Measurements from ENCODE around the gene FOXI3.

DNA sequence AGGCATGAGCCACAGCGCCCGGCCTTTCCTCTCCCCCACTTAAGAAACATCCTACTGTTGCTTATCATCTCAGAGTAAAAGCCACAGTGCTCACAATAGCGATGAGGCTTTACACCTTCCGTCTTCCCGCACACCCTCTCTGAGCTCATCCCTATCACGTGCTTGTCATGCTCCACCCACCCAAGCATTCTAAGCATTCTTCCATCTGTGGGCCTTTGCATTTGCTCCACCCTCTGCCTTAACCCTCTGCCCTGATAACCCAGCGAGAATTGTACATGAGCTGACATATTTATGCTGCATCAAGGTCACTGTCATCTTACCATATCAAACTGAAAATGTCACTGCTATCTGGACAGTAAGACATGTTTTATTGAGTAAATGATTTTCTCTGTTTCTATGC lies 22.6 kb downstream of the FOXI3 start:
- TF ChIP-seq, protein P1, sequence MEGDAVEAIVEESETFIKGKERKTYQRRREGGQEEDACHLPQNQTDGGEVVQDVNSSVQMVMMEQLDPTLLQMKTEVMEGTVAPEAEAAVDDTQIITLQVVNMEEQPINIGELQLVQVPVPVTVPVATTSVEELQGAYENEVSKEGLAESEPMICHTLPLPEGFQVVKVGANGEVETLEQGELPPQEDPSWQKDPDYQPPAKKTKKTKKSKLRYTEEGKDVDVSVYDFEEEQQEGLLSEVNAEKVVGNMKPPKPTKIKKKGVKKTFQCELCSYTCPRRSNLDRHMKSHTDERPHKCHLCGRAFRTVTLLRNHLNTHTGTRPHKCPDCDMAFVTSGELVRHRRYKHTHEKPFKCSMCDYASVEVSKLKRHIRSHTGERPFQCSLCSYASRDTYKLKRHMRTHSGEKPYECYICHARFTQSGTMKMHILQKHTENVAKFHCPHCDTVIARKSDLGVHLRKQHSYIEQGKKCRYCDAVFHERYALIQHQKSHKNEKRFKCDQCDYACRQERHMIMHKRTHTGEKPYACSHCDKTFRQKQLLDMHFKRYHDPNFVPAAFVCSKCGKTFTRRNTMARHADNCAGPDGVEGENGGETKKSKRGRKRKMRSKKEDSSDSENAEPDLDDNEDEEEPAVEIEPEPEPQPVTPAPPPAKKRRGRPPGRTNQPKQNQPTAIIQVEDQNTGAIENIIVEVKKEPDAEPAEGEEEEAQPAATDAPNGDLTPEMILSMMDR (IDR thresholded peaks at IDR 0.05), result no peak
- TF ChIP-seq EP300 (IDR thresholded peaks at IDR 0.05) (no peak), POLR2A (IDR thresholded peaks at IDR 0.05; ENCODE audit: low read depth) (no peak), POLR2AphosphoS5 (IDR thresholded peaks at IDR 0.05) (no peak)
